Fibroblast of villous mesenchyme (primary cell): ENCODE results near the gene RIBC2. TPM values are rescaled to one million over a fixed set of nuclear protein-coding genes. Genes with fewer than 3 reads are reported as not detected.
A peak's percentile ranks its signal among the peaks of the same experiment; 100 is the strongest.

Experiments
- DNase-seq: peaks from one replicate; pipeline ENCODE4 v3.0.0-alpha.2; 2010; ENCODE audit warnings: low read depth
- H3K4me3 ChIP-seq: 2 replicates; pipeline ENCODE4 v1.5.1; 2011; ENCODE audit warnings: low read depth, mild to moderate bottlenecking, low read length
- total RNA-seq: library from RNA; depleted of rRNA; stranded (reverse); fragments of >200 nt; gene quantifications from 2 replicates; pipeline ENCODE4 v1.2.3, GENCODE V29; 2012
- TF ChIP-seq, protein P1 (sequence below): IDR thresholded peaks from 2 replicates; pipeline ENCODE4 v1.5.1; 2012; ENCODE audit warnings: low read depth, mild to moderate bottlenecking, low read length; ENCODE audit not compliant: insufficient read depth

RIBC2 gene
- total RNA-seq, 1 donor = 0.86 TPM

DNA sequence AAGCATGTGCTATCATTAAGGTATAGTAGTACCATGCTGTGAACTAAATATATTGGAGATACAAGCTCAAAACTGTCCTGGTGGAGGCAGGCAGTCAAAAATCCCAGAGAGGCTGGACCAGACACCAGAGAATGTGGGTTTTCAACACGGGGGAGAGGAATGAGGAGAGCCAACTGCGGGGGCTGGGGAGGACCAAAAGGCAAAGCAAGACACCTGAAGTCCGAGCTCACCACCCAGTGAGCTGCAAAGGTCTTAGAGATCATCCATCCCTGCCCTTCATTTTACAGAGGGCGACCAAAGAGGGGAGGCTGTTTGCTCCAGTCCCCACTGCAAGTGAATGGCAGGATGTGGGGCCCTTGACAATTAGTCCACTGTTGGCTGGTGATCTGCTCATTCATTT, 10.0 kb downstream of the RIBC2 start:
- H3K4me3 ChIP-seq = no peak overlapping the region
- TF ChIP-seq, protein P1, sequence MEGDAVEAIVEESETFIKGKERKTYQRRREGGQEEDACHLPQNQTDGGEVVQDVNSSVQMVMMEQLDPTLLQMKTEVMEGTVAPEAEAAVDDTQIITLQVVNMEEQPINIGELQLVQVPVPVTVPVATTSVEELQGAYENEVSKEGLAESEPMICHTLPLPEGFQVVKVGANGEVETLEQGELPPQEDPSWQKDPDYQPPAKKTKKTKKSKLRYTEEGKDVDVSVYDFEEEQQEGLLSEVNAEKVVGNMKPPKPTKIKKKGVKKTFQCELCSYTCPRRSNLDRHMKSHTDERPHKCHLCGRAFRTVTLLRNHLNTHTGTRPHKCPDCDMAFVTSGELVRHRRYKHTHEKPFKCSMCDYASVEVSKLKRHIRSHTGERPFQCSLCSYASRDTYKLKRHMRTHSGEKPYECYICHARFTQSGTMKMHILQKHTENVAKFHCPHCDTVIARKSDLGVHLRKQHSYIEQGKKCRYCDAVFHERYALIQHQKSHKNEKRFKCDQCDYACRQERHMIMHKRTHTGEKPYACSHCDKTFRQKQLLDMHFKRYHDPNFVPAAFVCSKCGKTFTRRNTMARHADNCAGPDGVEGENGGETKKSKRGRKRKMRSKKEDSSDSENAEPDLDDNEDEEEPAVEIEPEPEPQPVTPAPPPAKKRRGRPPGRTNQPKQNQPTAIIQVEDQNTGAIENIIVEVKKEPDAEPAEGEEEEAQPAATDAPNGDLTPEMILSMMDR = no peak
- DNase-seq = no peak

DNA sequence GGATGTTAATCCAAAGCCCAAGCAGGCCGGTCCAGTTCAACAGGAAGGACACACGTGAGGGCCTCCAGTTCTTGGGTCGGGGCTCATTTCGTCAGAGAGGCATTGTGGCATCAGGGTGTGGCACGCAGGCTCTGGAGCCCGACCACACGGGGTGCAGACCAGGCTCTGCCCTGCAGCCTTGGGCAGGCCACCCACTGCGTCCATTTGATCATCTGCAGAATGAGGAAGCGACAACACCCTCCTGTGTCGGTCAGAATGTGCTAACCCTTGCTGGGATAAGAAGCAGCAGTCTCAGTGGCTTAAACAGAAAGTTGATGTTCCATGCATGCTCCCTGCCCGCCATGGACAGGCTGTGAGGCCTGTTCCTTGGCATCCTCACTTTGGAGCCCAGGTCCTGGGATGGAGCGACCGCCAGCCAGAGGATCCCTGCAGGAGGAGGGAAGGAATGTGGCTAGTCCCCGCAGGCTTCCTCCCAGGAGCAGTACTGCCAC, 10.8 kb downstream of the RIBC2 start:
- no peak for DNase-seq
- TF ChIP-seq, protein P1 = no peak
- no peak overlapping the region for H3K4me3 ChIP-seq

DNA sequence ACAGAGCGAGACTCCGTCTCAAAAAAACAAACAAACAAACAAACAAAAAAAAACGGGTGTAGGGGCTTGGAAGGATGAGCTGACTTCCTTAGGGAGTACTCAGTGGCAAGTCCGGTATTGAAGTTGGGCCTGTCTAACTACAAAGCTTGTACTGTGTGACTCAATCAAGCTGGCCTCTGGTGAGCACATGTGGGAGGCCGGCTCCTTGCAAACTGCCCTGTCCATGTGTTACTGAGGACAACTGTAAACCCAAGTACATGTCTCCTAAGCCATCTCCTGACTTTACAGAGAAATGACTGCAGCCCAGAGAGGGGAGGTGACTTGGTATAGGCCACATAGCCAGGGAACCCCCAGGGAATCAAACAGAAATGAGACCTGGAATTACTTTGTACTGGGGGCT, 11.6 kb downstream of the RIBC2 start:
- TF ChIP-seq, protein P1 = no peak
- H3K4me3 ChIP-seq = no peak overlapping the region
- DNase-seq = peak; percentile 55

DNA sequence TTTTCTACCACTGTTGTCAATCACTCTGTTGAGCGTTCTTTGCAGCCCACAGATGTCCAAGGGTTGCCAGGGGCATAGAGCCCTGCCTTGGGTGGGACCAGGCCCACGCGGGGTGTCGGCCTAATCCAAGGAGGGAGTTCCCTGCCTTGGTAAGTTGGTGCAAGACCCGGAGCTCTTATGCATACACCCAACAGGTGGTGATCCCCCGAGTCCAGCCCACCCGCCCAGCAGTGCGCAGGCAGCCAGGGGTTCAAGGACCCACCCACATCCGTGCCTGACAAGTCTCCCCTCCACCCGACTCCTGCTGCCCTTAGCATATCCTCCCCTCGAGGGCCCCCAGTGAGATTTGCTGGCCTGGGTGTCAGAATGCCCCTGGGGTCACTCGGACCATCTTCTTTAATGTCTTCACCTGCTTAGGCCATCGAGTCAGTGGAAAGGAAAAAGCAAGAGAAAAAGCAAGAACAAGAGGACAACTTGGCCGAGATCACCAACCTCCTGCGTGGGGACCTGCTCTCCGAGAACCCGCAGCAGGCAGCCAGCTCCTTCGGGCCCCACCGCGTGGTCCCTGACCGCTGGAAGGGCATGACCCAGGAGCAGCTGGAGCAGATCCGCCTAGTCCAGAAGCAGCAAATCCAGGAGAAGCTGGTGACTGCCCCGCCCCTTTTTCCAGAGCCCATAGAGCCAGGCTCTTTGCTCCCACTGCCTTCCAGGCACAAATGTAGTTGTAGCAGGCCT, 12.2 kb downstream of the RIBC2 start:
- no peak for DNase-seq
- TF ChIP-seq, protein P1 = no peak
- H3K4me3 ChIP-seq = no peak overlapping the region

DNA sequence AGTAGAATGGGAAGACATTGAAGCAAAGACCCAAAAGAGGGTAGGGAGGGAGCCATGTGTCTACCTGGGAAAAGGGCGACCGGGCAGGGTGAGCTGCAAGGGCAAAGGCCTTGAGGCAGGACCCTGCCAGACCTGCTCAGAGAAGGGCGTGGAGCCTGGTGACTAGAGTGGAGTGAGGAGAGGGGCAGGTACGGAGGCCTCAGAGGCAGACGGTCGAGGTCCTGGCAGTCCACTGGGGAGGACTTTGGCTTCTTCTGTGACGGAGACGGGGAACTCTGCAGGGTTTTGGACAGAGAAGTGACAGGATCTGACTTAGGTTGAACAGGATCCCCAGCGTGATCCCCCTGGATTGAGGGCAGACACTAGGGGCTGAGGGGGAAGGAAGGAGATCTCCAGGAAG, 12.9 kb downstream of the RIBC2 start:
- no peak for DNase-seq
- no peak overlapping the region for H3K4me3 ChIP-seq
- TF ChIP-seq, protein P1 = no peak

DNA sequence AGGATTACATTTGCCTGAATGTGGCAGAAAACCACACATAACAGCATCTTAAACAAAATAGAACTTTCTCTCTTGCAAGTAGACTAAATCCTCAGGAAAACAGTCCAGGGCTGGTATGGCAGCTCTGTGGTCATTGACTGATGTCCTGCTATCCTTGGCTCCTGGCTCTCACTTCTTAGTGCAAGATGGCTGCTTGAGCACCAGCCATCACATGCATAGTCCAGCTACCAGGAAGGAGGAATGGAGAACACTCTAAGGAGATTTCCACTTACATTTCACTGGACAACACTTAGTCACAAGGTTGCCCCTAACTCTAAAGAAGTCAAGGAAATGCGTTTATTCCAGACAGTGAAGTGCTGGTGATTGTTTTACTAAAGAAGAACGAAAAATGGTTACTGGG, 13.6 kb downstream of the RIBC2 start:
- TF ChIP-seq, protein P1 = no peak
- H3K4me3 ChIP-seq = no peak overlapping the region

More for the DNA sequence above, 13.6 kb downstream of the RIBC2 start:
- no peak for DNase-seq
